GM12875 (cell line): ENCODE measurements around the gene CD244.

ENCODE experiments used
- H3K4me3 ChIP-seq: one replicate; pipeline ENCODE4 v1.5.1; 2011; ENCODE audit warnings: low read depth, low read length, control low read depth
- TF ChIP-seq, protein P1 (sequence below): IDR thresholded peaks from 2 replicates; pipeline ENCODE4 v1.5.1; 2011; ENCODE audit warnings: low read depth, mild to moderate bottlenecking, control low read depth, inconsistent platforms, low read length, moderate library complexity, borderline replicate concordance; ENCODE audit not compliant: insufficient read depth

CD244 gene

DNA sequence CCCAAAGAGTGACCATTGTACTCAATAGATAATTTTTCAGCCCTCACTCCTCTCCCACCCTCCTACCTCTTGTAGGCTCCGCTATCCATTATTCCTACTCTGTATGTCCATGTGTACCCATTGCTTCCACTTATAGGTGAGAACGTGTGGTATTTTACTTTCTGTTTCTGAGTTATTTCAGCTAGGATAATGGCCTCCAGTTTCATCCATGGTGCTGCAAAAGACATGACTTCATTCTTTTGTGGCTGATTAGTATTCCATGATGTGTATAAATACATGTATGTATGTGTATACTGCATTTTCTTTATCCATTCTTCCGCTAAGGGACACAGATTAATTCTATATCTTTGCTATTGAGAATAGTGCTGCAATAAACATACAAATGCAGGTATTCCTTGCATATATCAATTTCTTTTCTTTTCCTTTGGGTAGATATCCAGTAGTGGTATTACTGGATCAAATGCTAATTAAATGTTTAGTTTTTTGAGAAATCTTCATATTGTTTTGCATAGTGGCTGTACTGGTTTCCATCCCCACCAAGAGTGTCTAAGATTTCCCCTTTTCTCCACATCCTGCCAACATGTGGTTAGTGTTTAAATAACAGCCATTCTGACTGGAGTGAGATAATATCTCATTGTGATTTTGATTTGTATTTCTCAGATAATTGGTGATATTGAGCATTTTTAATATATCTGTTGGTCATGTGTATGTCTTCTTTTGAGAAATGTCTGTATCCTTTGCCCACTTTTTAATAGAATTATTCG is 61.9 kb downstream of the CD244 start:
- H3K4me3 ChIP-seq = no peak overlapping the region
- TF ChIP-seq, protein P1, sequence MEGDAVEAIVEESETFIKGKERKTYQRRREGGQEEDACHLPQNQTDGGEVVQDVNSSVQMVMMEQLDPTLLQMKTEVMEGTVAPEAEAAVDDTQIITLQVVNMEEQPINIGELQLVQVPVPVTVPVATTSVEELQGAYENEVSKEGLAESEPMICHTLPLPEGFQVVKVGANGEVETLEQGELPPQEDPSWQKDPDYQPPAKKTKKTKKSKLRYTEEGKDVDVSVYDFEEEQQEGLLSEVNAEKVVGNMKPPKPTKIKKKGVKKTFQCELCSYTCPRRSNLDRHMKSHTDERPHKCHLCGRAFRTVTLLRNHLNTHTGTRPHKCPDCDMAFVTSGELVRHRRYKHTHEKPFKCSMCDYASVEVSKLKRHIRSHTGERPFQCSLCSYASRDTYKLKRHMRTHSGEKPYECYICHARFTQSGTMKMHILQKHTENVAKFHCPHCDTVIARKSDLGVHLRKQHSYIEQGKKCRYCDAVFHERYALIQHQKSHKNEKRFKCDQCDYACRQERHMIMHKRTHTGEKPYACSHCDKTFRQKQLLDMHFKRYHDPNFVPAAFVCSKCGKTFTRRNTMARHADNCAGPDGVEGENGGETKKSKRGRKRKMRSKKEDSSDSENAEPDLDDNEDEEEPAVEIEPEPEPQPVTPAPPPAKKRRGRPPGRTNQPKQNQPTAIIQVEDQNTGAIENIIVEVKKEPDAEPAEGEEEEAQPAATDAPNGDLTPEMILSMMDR = no peak

- H3K4me3 ChIP-seq = no peak overlapping the region
- TF ChIP-seq, protein P1 = no peak
Measured at GRCh38 chr1:160800142-160800541, 62.5 kb downstream of the CD244 start.

- TF ChIP-seq, protein P1 = no peak
- H3K4me3 ChIP-seq = no peak overlapping the region
Measured at GRCh38 chr1:160799641-160800040, 63.0 kb downstream of the CD244 start.

- TF ChIP-seq, protein P1 = no peak
- no peak overlapping the region for H3K4me3 ChIP-seq
Measured at GRCh38 chr1:160798439-160798838, 64.2 kb downstream of the CD244 start.

- TF ChIP-seq, protein P1 = no peak
Measured at GRCh38 chr1:160797861-160798273, 64.8 kb downstream of the CD244 start.

DNA sequence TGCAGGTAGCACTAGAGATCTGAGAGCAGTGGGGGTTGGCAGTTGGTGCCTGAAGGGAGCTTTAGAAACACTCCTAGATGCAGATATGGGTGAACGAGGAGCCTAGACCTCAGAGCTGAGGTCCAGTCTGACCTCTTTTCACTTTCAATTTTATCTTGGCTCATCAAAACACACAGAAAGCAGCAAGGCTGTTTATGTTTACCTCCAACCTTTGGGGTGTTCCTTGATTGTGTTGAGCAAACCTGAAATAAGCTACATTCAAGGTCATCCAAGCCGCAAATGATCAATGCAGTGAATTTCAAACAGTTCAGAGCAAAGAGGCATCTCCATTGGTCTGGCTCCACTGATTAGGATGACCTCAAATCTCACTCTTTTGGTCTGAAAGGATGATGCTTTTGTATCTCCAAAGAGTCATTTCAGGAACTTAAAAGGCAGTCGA is 65.4 kb downstream of the CD244 start:
- TF ChIP-seq, protein P1 = no peak
- H3K4me3 ChIP-seq = peak overlapping the region; percentile 24

More at GRCh38 chr1:160797861-160798273, 64.8 kb downstream of the CD244 start:
- no peak overlapping the region for H3K4me3 ChIP-seq

DNA sequence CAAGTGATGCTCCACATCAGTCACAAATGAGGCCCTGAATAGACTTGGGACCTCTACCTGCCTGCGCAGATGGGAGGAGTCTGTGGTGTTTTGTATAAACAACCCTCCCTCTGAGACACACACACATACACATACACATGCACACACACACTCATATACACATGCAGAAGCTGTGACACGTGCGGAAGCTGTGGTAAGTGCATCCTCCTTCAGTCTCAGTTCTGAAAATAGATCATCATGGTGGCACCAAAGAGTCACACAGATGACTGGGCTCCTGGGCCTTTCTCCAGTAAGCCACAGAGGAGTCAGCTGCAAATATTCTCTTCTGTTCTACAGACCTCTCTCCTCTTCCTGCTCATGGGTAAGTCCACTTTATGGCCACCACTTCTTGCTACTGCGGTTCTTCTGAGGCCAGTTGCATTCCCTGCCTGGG is 66.7 kb downstream of the CD244 start, which contains the start of gene LY9:
LY9 (plus strand) TSS at position 224 of the 433 bp plus-strand sequence; CDS start at position 238, 14 bp downstream.
- peak within 1 kb of the TSS; percentile 24 for H3K4me3 ChIP-seq
- TF ChIP-seq, protein P1 = no peak
